ENCODE measurements around the gene MYLK2. TPM values are rescaled to one million over a fixed set of nuclear protein-coding genes. Genes with fewer than 3 reads are reported as not detected.

The MYLK2 gene
- total and polyA plus RNA-seq, 10 of the 15 experiments (the other 5 are each of a cell fraction or from before 2014, with no cell fraction given), result 0.04 to 0.67 (median 0.18) TPM; not detected in 1

- TF ChIP-seq CUX1 (IDR thresholded peaks at IDR 0.05; ENCODE audit: insufficient replicate concordance, low read depth, low read length) (no peak), RBBP5 (conservative IDR thresholded peaks at IDR 0.05) (no peak), BCL11A (IDR thresholded peaks at IDR 0.05; ENCODE audit: low read depth, low read length) (no peak), ZBTB33 (IDR thresholded peaks at IDR 0.05) (no peak), BCLAF1 (IDR thresholded peaks at IDR 0.05) (peak; percentile 82), SPI1 (IDR thresholded peaks at IDR 0.05; ENCODE audit: borderline replicate concordance, insufficient read depth, low read depth, low read length) (no peak), RUNX3 (IDR thresholded peaks at IDR 0.05; ENCODE audit: low read length) (no peak), ZNF24 (IDR thresholded peaks at IDR 0.05) (no peak), YY1 (IDR thresholded peaks at IDR 0.05; ENCODE audit: low read depth, low read length) (no peak), ZBTB11 (CRISPR knock-in tag; IDR thresholded peaks at IDR 0.05) (no peak), CEBPZ (IDR thresholded peaks at IDR 0.05; ENCODE audit: low read depth, low read length) (no peak)
Observed at GRCh38 chr20:31869942-31870725, 51.0 kb downstream of the MYLK2 start, which contains the start of the genes DUSP15 and TTLL9 (continued).

Data from GM12878 (cell line).